Activated CD4-positive, alpha-beta memory T cell treated with anti-CD3 and anti-CD28 coated beads, Interleukin-2, amount 10 ng/mL, durations not matched to agents 7 days and 5 days (primary cell): ENCODE measurements around the gene MAN2A1. TPM values are rescaled to one million over a fixed set of nuclear protein-coding genes. Genes with fewer than 3 reads are reported as not detected.

ENCODE experiments used
- CTCF ChIA-PET: fragments of 350-600 bp; sonication (Branson Sonifier 250); formaldehyde crosslinking; loops from one replicate; lab custom pipeline; 2021; ENCODE audit warnings: antibody characterized with exemption, inconsistent platforms; lab: Charles Lee
- POLR2A ChIA-PET: fragments of 350-600 bp; sonication (Branson Sonifier 250); formaldehyde crosslinking; loops from one replicate; lab custom pipeline; 2021; ENCODE audit warnings: antibody characterized with exemption; lab: Charles Lee
- DNase-seq: peaks from one replicate; pipeline ENCODE4 v3.0.0-alpha.2; 2020
- H3K27ac Mint-ChIP-seq: one replicate; pipeline ENCODE4 v1.8.0; 2021; ENCODE audit warnings: mild to moderate bottlenecking, mixed read lengths
- H3K27me3 Mint-ChIP-seq: one replicate; pipeline ENCODE4 v1.8.0; 2021; ENCODE audit warnings: mixed read lengths
- H3K36me3 Mint-ChIP-seq: one replicate; pipeline ENCODE4 v1.8.0; 2021; ENCODE audit warnings: low read depth, mixed read lengths
- H3K4me1 Mint-ChIP-seq: one replicate; pipeline ENCODE4 v1.8.0; 2021; ENCODE audit warnings: mixed read lengths
- H3K4me3 Mint-ChIP-seq: one replicate; pipeline ENCODE4 v1.8.0; 2021; ENCODE audit warnings: mild to moderate bottlenecking, mixed read lengths
- H3K9me3 Mint-ChIP-seq: one replicate; pipeline ENCODE4 v1.8.0; 2021; ENCODE audit warnings: mixed read lengths
- total RNA-seq, 2 experiments: library from RNA; stranded (reverse); gene quantifications; one replicate each; pipeline ENCODE4 v1.2.3, GENCODE V29; 2021

MAN2A1 gene
- 10 to 100 TPM; 32.6 to 33.5 TPM for total RNA-seq

DNA sequence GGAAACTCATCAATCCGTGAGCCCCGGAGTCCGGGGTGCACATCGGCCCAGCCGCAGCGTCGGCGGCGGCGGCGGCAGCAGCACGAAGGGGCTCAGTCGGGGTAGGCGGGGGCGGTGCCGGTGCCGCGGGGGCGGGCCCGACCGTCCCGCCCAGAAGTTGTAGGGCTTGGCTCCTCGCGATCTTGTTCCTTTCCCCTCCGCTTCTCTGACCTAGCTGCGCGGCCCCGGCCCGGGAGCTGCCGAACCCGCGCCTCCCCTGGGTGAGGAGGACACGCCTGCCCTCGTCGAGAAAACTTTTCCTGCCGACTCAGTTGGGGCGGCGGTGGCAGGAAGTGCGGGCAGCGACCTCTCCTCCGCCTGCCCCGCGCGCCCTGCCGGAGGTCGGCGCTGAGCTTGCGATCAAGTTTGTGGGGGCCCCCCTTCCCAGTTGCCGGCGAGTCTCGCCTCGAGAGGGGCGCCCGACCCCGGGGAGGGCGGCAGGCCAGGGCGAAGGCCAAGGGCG lies at the start of gene MAN2A1:
TSS of gene MAN2A1 (plus strand) at position 188 of the 502 bp plus-strand sequence. CDS start 491 bp downstream, outside the sequence.
- H3K4me3 Mint-ChIP-seq, result peak within 1 kb of the TSS; percentile 86
- DNase-seq, result peak; percentile 85
- H3K4me1 Mint-ChIP-seq, result peaks cover 49% of the 10 kb centered on the region
- ChIA-PET CTCF (interaction anchor here (0.9 to 1.9 kb wide), 6 partner anchors 10 to 364 kb away, joined by 3 to 7 read pairs (median 4); partner anchors contain the start of gene PJA2), POLR2A (interaction anchor here (0.8 to 3.3 kb wide), 12 partner anchors 10 to 1308 kb away, joined by 3 to 33 read pairs (median 7); partner anchors contain the start of genes FBXL17 and PJA2)
- no peaks in the 10 kb centered on the region for H3K27me3 Mint-ChIP-seq
- H3K9me3 Mint-ChIP-seq, result peaks cover 2% of the 10 kb centered on the region
- H3K36me3 Mint-ChIP-seq, result peaks cover 11% of the 10 kb centered on the region
- peak within 1 kb of the TSS; percentile 90 for H3K27ac Mint-ChIP-seq

DNA sequence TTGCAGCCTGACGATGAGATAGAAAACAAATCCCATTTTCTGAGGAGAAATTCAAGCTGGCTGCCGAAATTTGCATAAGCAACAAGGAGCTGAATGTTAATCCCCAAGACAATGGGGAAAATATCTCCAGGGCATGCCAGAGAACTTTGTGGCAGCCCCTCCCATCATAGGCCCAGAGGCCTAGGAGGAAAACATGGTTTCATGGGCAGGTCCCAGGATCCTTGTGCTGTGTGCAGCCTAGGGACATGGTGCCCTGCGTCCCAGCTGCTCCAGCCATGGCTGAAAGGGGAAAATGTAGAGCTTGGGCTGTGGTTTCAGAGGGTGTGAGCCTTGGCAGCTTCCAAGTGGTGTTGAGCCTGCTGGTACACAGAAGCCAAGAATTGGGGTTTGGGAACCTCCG lies 48.8 kb upstream of the MAN2A1 start:
- no peaks in the 10 kb centered on the region for H3K9me3 Mint-ChIP-seq
- POLR2A ChIA-PET, result no interaction called here

DNA sequence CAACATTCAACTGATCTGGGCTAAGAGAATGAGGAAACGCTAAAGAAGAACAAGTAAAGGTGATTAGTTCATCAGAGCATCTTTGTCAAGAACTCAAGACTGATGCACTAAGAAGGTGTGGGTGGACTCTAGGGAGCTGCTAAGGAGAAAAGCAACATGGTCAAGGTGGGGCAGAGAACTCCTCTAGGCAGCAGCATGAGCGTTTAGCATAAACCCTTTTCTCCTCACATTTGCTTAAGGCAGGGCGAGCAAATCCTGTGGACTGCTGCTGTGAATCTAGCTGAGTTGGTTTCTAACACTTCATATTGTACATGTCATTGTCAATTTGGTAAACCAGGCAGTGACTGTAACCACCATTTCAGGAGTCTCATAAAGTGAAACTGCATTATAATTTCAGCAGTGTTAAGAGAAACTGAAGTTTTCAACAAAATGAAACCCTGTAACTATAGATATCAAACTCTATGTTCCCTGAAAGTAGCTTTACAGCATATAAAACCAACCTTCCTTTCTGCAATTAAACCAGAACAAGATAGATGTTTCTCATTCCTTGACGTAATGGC lies 45.9 kb upstream of the MAN2A1 start:
- Mint-ChIP-seq H3K27ac (no peak overlapping the region), H3K4me3 (no peak overlapping the region)
- no peak for DNase-seq

More for the DNA sequence above, 48.8 kb upstream of the MAN2A1 start:
- DNase-seq, result no peak
- Mint-ChIP-seq H3K27me3 (no peaks in the 10 kb centered on the region), H3K4me1 (no peaks in the 10 kb centered on the region), H3K36me3 (no peaks in the 10 kb centered on the region), H3K4me3 (no peak overlapping the region), H3K27ac (no peak overlapping the region)
- CTCF ChIA-PET, result no interaction called here

DNA sequence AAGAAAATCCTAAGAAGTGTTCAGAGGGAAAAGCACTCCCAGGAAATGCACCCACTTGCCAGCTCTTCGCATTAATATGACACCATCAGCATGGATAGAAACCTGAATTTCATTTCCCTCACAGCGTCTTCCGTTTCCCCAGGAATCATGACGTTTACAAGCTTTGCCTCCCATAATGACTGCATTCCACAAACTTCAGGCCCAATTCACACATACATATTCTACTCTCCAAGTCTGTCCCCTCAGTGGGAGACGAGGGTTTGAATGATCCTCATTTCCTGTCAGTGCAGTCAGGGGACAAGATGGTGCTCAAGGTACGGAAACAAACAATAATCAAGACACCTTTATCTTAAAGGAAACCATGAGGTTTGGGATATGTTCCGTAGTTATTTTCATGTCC lies 44.9 kb upstream of the MAN2A1 start:
- H3K9me3 Mint-ChIP-seq, result no peaks in the 10 kb centered on the region
- H3K36me3 Mint-ChIP-seq, result no peaks in the 10 kb centered on the region
- DNase-seq, result no peak
- H3K27me3 Mint-ChIP-seq, result no peaks in the 10 kb centered on the region
- no peak overlapping the region for H3K27ac Mint-ChIP-seq
- no peaks in the 10 kb centered on the region for H3K4me1 Mint-ChIP-seq
- ChIA-PET POLR2A (no interaction called here), CTCF (no interaction called here)
- no peak overlapping the region for H3K4me3 Mint-ChIP-seq

More for the DNA sequence above, 45.9 kb upstream of the MAN2A1 start:
- no peaks in the 10 kb centered on the region for H3K27me3 Mint-ChIP-seq
- H3K9me3 Mint-ChIP-seq, result no peaks in the 10 kb centered on the region
- no peaks in the 10 kb centered on the region for H3K36me3 Mint-ChIP-seq
- ChIA-PET POLR2A (no interaction called here), CTCF (no interaction called here)
- H3K4me1 Mint-ChIP-seq, result no peaks in the 10 kb centered on the region

DNA sequence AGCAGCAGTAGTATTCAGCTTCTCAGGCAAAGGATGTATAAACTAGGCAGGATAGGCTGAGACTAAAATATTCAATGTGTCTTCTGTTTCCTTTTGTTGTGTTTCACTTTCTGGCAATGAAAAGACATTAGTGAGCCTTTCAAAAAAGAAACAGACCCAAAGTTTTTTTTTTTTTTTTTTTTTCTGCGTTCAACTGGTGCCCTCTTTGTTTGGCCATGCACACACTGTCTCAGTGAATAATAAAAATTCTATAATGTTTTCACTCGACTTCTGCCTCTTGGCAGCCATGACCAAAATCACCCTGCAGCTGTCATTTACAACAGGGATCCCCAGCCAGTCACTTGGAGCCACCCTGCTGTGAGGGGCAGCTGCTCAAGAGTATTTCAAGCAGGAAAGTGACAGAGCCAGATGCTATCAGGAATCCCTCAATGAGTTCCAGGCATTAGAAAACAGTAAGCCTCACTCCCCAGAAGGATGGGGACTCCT lies 44.0 kb upstream of the MAN2A1 start:
- H3K27me3 Mint-ChIP-seq, result no peaks in the 10 kb centered on the region
- POLR2A ChIA-PET, result no interaction called here
- DNase-seq, result no peak
- no peak overlapping the region for H3K27ac Mint-ChIP-seq
- H3K36me3 Mint-ChIP-seq, result no peaks in the 10 kb centered on the region
- H3K9me3 Mint-ChIP-seq, result no peaks in the 10 kb centered on the region
- CTCF ChIA-PET, result no interaction called here
- H3K4me3 Mint-ChIP-seq, result no peak overlapping the region
- H3K4me1 Mint-ChIP-seq, result no peaks in the 10 kb centered on the region

DNA sequence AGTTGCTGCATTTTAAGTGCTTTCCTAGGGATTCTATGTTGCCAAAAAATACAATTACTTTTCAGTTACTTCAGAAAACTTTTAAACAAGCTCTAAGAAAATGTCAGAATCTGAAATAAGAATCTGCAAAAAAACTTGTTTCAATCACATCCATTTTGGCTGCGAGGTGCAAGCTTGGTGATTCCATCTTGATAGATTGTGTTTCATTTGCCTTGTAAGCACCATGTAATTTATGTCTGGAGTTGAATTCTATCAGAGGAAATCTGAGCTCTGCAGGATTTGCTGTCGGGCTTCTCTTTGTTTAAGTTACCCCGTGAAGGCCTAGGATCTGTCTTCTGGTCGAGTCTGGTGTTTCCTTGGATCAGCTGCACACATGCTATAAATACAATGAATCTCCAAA lies 40.4 kb upstream of the MAN2A1 start:
- no peak overlapping the region for H3K27ac Mint-ChIP-seq
- H3K4me1 Mint-ChIP-seq, result no peaks in the 10 kb centered on the region
- CTCF ChIA-PET, result no interaction called here
- POLR2A ChIA-PET, result no interaction called here
- DNase-seq, result no peak
- H3K4me3 Mint-ChIP-seq, result no peak overlapping the region
- no peaks in the 10 kb centered on the region for H3K36me3 Mint-ChIP-seq
- H3K27me3 Mint-ChIP-seq, result peaks cover 4% of the 10 kb centered on the region
- H3K9me3 Mint-ChIP-seq, result no peaks in the 10 kb centered on the region

DNA sequence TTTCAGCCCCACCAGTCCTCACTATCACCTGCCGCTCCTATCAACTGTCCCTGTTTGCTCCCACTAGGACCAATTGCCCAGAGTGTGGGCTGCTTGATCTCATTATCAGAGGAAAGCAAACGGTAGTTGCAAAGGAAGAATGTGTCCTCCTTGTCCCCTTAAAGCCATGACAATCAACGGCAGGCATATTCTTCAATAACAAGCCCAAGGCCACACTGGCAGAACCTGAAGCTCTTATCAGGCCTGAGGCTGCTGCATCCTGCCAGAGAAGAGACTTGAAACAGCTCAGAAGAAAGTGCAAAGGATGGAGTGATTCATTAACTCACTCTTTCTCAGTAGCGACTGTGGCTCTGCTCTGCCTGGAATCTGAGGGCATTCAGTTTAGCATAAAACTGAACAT lies 39.2 kb upstream of the MAN2A1 start:
- DNase-seq, result no peak
- Mint-ChIP-seq H3K27ac (no peak overlapping the region), H3K9me3 (no peaks in the 10 kb centered on the region), H3K27me3 (peaks cover 4% of the 10 kb centered on the region), H3K4me3 (no peak overlapping the region), H3K36me3 (no peaks in the 10 kb centered on the region), H3K4me1 (no peaks in the 10 kb centered on the region)
- ChIA-PET CTCF (no interaction called here), POLR2A (no interaction called here)

DNA sequence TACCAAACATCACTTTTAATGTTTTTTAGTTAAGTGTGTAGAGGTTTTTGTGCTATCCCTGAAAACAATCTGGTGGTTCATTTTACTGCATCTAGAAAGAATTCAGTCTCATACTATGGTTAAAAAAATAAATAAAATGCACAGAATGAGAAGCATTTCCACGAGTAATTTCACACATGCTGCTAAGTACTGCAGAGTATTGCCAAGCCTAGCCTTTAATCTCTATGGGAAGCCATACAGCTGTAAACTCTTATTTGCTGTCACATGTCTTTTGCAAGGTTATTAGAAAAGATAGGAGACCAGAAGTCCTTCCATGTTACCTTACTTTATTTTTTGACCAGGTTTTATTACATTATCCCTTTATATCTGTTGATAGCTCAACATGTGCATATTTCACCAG lies 37.6 kb upstream of the MAN2A1 start:
- Mint-ChIP-seq H3K4me1 (peaks cover 11% of the 10 kb centered on the region), H3K27me3 (peaks cover 4% of the 10 kb centered on the region), H3K27ac (no peak overlapping the region), H3K4me3 (no peak overlapping the region), H3K9me3 (no peaks in the 10 kb centered on the region), H3K36me3 (no peaks in the 10 kb centered on the region)
- CTCF ChIA-PET, result no interaction called here
- DNase-seq, result no peak
- POLR2A ChIA-PET, result no interaction called here

DNA sequence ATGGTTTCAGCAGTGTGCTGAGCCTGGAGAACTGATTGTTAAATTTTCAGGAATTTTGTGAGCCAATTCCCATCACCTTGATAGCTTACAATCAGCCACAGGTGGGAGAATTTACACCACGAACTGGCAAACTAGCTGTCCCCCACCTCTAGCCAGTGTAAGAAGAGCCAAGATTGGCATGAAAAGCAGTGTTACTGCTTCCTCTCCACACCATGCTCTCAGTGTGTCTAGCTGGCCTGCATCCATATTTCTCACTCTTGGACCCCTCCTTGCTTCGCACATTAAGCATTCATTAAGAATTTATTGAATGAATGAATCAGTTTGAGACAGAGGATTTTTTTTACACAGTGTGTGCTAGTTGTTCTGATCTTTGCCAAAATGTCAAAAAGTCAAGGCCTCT lies 36.7 kb upstream of the MAN2A1 start:
- CTCF ChIA-PET, result no interaction called here
- POLR2A ChIA-PET, result no interaction called here
- Mint-ChIP-seq H3K9me3 (no peaks in the 10 kb centered on the region), H3K36me3 (no peaks in the 10 kb centered on the region), H3K27me3 (peaks cover 4% of the 10 kb centered on the region), H3K4me3 (no peak overlapping the region), H3K27ac (no peak overlapping the region), H3K4me1 (peaks cover 15% of the 10 kb centered on the region)
- DNase-seq, result no peak

DNA sequence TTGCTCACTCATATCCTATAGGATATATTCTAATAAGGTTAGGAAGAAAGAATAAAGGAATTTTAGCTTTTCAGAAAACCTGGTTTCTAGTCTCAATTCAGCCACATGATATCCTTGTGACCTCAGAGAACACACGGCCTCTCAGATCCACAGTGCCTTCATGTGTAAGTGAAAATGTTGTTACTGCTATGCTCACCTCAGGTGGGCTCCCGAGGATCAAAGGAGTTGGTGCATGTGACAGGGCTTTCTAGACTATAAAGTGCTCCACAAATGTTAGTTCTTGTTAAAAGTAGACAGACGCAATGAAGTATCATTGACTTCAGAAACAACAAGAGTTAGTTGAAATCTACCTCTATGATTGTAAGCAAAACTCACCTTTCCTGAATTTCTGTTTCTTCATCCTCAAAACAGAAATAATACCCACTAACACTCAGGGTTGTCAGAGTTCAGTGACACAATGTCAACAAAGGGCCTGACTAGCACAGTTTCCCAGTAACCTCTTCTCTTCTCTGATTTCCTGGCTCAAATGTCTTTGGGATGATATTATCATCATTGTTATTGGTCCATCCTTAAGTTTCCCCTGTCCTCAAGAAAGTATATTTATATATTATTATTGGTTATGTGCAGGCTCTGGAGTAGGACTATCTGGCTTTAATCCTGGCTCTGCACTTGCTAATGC lies 36.0 kb upstream of the MAN2A1 start:
- Mint-ChIP-seq H3K9me3 (no peaks in the 10 kb centered on the region), H3K4me1 (peaks cover 15% of the 10 kb centered on the region), H3K36me3 (no peaks in the 10 kb centered on the region), H3K4me3 (no peak overlapping the region), H3K27me3 (peaks cover 4% of the 10 kb centered on the region), H3K27ac (no peak overlapping the region)
- ChIA-PET CTCF (no interaction called here), POLR2A (no interaction called here)
- no peak for DNase-seq

DNA sequence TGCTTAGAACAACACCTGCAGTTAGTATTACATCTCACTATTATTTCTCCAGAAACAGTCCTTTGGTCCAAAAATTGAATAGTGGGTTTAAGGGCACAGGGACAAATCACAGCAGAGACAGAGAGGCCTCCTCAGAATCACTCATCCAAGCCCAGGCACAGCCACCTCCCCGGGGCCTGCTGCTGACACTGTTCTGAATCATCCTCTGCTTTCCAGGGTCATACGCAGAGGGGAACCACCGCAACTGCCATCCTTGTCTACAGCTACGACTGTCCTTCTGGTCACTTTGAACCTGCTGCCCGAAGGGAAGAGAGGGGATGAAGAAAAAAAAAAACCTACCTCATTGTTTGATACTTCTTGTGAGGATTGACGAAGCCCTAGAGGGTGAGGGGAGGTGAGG lies 35.3 kb upstream of the MAN2A1 start:
- no peak overlapping the region for H3K4me3 Mint-ChIP-seq
- H3K4me1 Mint-ChIP-seq, result peaks cover 15% of the 10 kb centered on the region
- DNase-seq, result no peak
- peaks cover 7% of the 10 kb centered on the region for H3K27me3 Mint-ChIP-seq
- no peaks in the 10 kb centered on the region for H3K36me3 Mint-ChIP-seq
- POLR2A ChIA-PET, result no interaction called here
- no peaks in the 10 kb centered on the region for H3K9me3 Mint-ChIP-seq
- H3K27ac Mint-ChIP-seq, result no peak overlapping the region
- CTCF ChIA-PET, result no interaction called here

DNA sequence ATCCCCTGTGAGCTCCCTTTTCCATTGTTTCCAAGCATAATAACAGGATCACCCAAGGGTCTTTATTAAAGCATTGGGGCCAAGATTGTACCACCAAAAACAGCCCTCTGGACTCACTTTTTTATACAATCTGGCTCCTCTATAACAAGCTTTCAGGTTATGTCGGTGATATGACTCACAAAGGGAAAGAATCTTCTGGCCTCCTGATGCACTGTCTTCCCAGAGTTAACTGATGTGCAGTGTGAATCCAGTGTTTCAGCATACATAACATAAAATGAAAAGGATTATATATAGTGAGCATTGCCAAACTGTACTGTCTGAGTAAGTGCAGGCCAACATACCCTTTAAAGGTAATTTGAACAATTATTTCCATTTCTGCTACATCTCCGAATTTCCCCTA lies 33.9 kb upstream of the MAN2A1 start:
- H3K36me3 Mint-ChIP-seq, result no peaks in the 10 kb centered on the region
- ChIA-PET CTCF (no interaction called here), POLR2A (no interaction called here)

DNA sequence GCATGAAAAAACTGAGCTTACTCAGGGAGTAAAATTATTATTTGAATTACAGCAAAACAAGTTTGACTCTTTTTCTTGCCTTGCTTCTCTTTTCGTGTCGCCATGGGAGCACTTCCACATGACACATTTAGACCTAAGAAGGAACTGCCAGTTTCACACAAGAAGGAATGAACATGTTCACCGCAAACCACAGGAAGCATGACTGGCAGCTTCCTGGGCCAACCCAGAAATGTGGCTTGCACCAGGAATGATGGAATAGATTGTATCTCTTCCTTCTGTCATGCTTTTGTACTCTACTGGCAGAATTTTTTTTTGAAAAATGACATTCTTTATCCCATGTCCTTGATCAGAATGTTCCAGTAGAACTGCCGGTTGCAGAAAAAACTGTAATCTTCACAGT lies 32.9 kb upstream of the MAN2A1 start:
- Mint-ChIP-seq H3K36me3 (no peaks in the 10 kb centered on the region), H3K27me3 (peaks cover 9% of the 10 kb centered on the region), H3K4me1 (peaks cover 15% of the 10 kb centered on the region), H3K27ac (no peak overlapping the region), H3K9me3 (no peaks in the 10 kb centered on the region), H3K4me3 (no peak overlapping the region)
- ChIA-PET CTCF (interaction anchor here (1.5 kb wide), 1 partner anchor 32 kb away, joined by 4 read pairs; no protein-coding TSS in a partner anchor), POLR2A (no interaction called here)
- DNase-seq, result peak; percentile 55

More for the DNA sequence above, 33.9 kb upstream of the MAN2A1 start:
- Mint-ChIP-seq H3K4me3 (no peak overlapping the region), H3K4me1 (peaks cover 15% of the 10 kb centered on the region), H3K9me3 (no peaks in the 10 kb centered on the region), H3K27me3 (peaks cover 9% of the 10 kb centered on the region), H3K27ac (no peak overlapping the region)
- no peak for DNase-seq
